HG03097 (cell line): Measurements from ENCODE around the gene WSB1.
A peak's percentile ranks its signal among the peaks of the same experiment; 100 is the strongest.

Experiments
- ATAC-seq: cut with Tn5 transposase; IDR thresholded peaks from one replicate; pipeline ENCODE4 v1.9.1; 2021; ENCODE audit not compliant: unreplicated experiment, low FRiP score

Gene WSB1

GRCh38 chr17:27353461-27354050, 59.6 kb downstream of the WSB1 start:
- peak; percentile 77 for ATAC-seq

GRCh38 chr17:27354051-27354490, 60.2 kb downstream of the WSB1 start:
- no peak for ATAC-seq

GRCh38 chr17:27354491-27355081, 60.7 kb downstream of the WSB1 start:
- no peak for ATAC-seq

- no peak for ATAC-seq
Observed at GRCh38 chr17:27355419-27355818, 61.5 kb downstream of the WSB1 start.

- no peak for ATAC-seq
Observed at GRCh38 chr17:27356091-27356705, 62.3 kb downstream of the WSB1 start.

- ATAC-seq = no peak
Observed at GRCh38 chr17:27357236-27357635, 63.3 kb downstream of the WSB1 start.

- no peak for ATAC-seq
Observed at GRCh38 chr17:27360507-27360906, 66.6 kb downstream of the WSB1 start.

- no peak for ATAC-seq
Observed at GRCh38 chr17:27361695-27362094, 67.8 kb downstream of the WSB1 start.

GRCh38 chr17:27362503-27362902, 68.6 kb downstream of the WSB1 start:
- ATAC-seq = no peak

- ATAC-seq = no peak
Observed at GRCh38 chr17:27362909-27363308, 69.0 kb downstream of the WSB1 start.

GRCh38 chr17:27363326-27363725, 69.4 kb downstream of the WSB1 start:
- no peak for ATAC-seq
